Osteoblast (primary cell): ENCODE results near the gene FGF16. TPM values are rescaled to one million over a fixed set of nuclear protein-coding genes. Genes with fewer than 3 reads are reported as not detected.

Experiments
- DNase-seq: peaks from one replicate; pipeline ENCODE4 v3.0.0; 2011; ENCODE audit warnings: low spot score, mixed read lengths; ENCODE audit not compliant: insufficient read length; ENCODE audit errors: missing footprints
- H2AFZ ChIP-seq: 2 replicates; pipeline ENCODE4 v1.6.0; 2011; ENCODE audit warnings: mild to moderate bottlenecking, low read length
- H3K27ac ChIP-seq: 2 replicates; pipeline ENCODE4 v1.5.1; 2011; ENCODE audit warnings: mild to moderate bottlenecking, low read depth, low read length, moderate library complexity
- H3K27me3 ChIP-seq: 2 replicates; pipeline ENCODE4 v1.6.0; 2012; ENCODE audit warnings: mild to moderate bottlenecking, control low read depth, inconsistent platforms, low read length, moderate library complexity; ENCODE audit not compliant: insufficient read depth
- H3K36me3 ChIP-seq: 2 replicates; pipeline ENCODE4 v1.5.1; 2011; ENCODE audit warnings: mild to moderate bottlenecking, low read length, control low read depth, moderate library complexity; ENCODE audit not compliant: insufficient read depth
- H3K4me1 ChIP-seq: 2 replicates; pipeline ENCODE4 v1.5.1; 2011; ENCODE audit warnings: mild to moderate bottlenecking, low read length, control low read depth, moderate library complexity; ENCODE audit not compliant: insufficient read depth
- H3K4me2 ChIP-seq: 2 replicates; pipeline ENCODE4 v1.6.0; 2011; ENCODE audit warnings: mild to moderate bottlenecking, low read length; ENCODE audit not compliant: insufficient read depth
- H3K4me3 ChIP-seq: fragments of 200-600 bp; sonication (generic); 3 replicates; pipeline ENCODE4 v1.5.1; 2012; ENCODE audit warnings: mild to moderate bottlenecking, low read length, inconsistent platforms; ENCODE audit not compliant: insufficient read depth
- H3K79me2 ChIP-seq: 2 replicates; pipeline ENCODE4 v1.6.0; 2012; ENCODE audit warnings: mild to moderate bottlenecking, low read length, control low read depth, inconsistent platforms; ENCODE audit not compliant: insufficient read depth
- H3K9me3 ChIP-seq: 2 replicates; pipeline ENCODE4 v1.5.1; 2011; ENCODE audit warnings: low read depth, low read length, control low read depth
- H4K20me1 ChIP-seq: 2 replicates; pipeline ENCODE4 v1.6.0; 2012; ENCODE audit warnings: mild to moderate bottlenecking, low read length, control low read depth; ENCODE audit not compliant: insufficient read depth
- total RNA-seq: library from RNA; depleted of rRNA; stranded (reverse); fragments of >200 nt; gene quantifications from 2 replicates; pipeline ENCODE4 v1.2.3, GENCODE V29; 2012
- TF ChIP-seq, protein P1 (sequence below): IDR thresholded peaks from 2 replicates; pipeline ENCODE4 v1.5.1; 2011; ENCODE audit warnings: mild to moderate bottlenecking, low read depth, low read length, moderate library complexity; ENCODE audit errors: extremely low read depth

FGF16 gene
- total RNA-seq, 1 donor: 0.36 TPM

DNA sequence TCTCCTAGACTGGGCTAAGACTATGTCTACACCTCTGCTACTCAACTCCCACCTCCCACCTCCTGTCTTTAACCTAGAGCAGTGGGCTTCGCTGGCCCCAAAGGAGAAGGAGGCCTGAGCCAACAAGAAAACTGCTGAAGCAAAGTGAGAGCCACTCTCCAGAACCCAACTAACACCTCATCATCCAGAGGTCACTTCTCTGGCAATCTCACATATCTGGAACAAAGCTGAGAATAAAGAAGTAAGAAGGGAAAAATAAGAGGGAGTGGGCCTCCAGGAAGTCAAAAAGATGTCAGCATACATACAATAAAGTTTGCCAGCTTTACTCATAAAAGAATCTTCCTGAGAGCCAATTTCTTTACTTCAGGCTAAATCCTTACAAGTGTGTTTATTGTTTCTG lies 18.6 kb upstream of the FGF16 start:
- H3K27me3 ChIP-seq: no peaks in the 10 kb centered on the region
- H3K27ac ChIP-seq: peak overlapping the region; percentile 32
- no peak overlapping the region for H3K4me2 ChIP-seq
- H3K36me3 ChIP-seq: no peaks in the 10 kb centered on the region
- TF ChIP-seq, protein P1, sequence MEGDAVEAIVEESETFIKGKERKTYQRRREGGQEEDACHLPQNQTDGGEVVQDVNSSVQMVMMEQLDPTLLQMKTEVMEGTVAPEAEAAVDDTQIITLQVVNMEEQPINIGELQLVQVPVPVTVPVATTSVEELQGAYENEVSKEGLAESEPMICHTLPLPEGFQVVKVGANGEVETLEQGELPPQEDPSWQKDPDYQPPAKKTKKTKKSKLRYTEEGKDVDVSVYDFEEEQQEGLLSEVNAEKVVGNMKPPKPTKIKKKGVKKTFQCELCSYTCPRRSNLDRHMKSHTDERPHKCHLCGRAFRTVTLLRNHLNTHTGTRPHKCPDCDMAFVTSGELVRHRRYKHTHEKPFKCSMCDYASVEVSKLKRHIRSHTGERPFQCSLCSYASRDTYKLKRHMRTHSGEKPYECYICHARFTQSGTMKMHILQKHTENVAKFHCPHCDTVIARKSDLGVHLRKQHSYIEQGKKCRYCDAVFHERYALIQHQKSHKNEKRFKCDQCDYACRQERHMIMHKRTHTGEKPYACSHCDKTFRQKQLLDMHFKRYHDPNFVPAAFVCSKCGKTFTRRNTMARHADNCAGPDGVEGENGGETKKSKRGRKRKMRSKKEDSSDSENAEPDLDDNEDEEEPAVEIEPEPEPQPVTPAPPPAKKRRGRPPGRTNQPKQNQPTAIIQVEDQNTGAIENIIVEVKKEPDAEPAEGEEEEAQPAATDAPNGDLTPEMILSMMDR: no peak
- no peaks in the 10 kb centered on the region for H4K20me1 ChIP-seq
- H3K4me3 ChIP-seq: no peak overlapping the region
- H3K79me2 ChIP-seq: no peaks in the 10 kb centered on the region
- no peaks in the 10 kb centered on the region for H3K9me3 ChIP-seq
- H2AFZ ChIP-seq: no peak overlapping the region
- H3K4me1 ChIP-seq: peaks cover 22% of the 10 kb centered on the region
- DNase-seq: no peak

DNA sequence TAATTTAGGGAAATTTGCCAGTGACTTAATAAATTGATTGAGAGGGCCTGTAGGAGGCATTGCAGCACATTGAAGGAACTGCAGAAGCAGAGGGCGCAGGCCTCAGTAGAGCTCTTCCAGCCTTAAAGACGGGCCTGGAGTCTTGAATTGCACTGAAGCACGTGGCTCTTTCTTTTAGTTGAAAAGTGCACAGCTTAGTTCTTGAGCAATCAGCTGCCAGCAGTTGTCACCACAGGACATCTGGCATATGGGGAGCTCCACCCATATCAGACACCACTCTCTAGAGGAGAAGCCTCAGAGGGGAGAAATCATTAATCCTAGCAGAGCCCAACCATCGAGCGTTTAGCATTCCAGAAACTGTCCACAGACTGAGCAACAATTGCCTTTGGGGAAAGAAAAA lies 16.0 kb upstream of the FGF16 start:
- Histone ChIP-seq H4K20me1 (no peaks in the 10 kb centered on the region), H3K36me3 (no peaks in the 10 kb centered on the region), H3K4me1 (peaks cover 29% of the 10 kb centered on the region), H3K79me2 (no peaks in the 10 kb centered on the region), H3K27ac (no peak overlapping the region), H2AFZ (no peak overlapping the region), H3K9me3 (no peaks in the 10 kb centered on the region), H3K4me2 (no peak overlapping the region), H3K4me3 (no peak overlapping the region), H3K27me3 (no peaks in the 10 kb centered on the region)
- TF ChIP-seq, protein P1: no peak
- no peak for DNase-seq

DNA sequence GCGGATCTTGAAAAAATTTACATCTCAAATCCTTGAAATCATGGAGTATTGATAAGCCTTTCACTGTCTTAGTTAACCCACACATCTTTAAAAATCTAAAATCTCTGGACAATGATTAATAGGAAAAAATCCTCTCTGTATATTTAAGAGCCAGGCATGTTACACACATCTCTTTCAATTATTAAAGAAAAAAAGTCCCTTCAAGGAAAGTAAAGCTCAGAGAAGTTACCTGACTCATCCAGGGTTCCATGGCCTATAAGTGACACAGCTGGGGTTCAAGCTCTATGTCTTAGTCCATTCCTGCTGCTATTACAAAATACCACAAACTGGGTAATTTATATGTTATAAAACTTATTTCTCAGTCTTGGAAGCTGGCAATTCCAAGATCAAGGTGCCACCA lies 14.2 kb upstream of the FGF16 start:
- H2AFZ ChIP-seq: no peak overlapping the region
- H3K4me3 ChIP-seq: no peak overlapping the region
- H3K4me1 ChIP-seq: peaks cover 18% of the 10 kb centered on the region
- no peaks in the 10 kb centered on the region for H3K9me3 ChIP-seq
- no peak overlapping the region for H3K27ac ChIP-seq
- no peaks in the 10 kb centered on the region for H3K36me3 ChIP-seq
- no peaks in the 10 kb centered on the region for H3K27me3 ChIP-seq
- no peaks in the 10 kb centered on the region for H4K20me1 ChIP-seq
- H3K79me2 ChIP-seq: no peaks in the 10 kb centered on the region
- no peak overlapping the region for H3K4me2 ChIP-seq
- TF ChIP-seq, protein P1: no peak
- no peak for DNase-seq

DNA sequence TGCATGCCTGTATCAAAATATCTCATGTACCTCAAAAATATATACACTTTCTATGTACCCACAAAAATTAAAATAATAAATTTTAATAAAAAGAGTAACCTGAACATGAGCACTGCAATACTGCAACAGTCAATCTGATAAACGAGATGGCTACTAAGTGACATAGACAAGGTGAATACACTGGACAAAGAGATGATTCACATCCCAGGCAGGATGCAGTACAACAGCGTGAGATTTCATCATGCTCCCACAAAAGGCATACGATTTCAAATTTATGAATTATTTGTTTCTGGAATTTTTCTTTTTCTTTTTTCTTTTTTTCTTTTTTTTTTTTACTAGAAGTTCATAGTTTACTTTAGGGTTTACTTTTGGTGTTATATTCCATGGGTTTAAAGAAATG lies 12.2 kb upstream of the FGF16 start:
- Histone ChIP-seq H4K20me1 (no peaks in the 10 kb centered on the region), H3K27me3 (no peaks in the 10 kb centered on the region), H3K4me3 (no peak overlapping the region), H3K27ac (no peak overlapping the region), H3K79me2 (no peaks in the 10 kb centered on the region), H3K9me3 (no peaks in the 10 kb centered on the region), H2AFZ (no peak overlapping the region), H3K4me2 (no peak overlapping the region), H3K4me1 (peaks cover 11% of the 10 kb centered on the region), H3K36me3 (no peaks in the 10 kb centered on the region)
- TF ChIP-seq, protein P1: no peak
- no peak for DNase-seq
